ENCODE measurements around the gene ERF.
"Not testable (repeated sequence)": the region's sequence is repeated elsewhere in the genome, so short reads cannot be mapped to it uniquely, and the experiment has no call there.

GRCh38 chr19:42257842-42258241 lies 2.9 kb upstream of the ERF start:
- TF ChIP-seq CTCF (IDR thresholded peaks at IDR 0.05; ENCODE audit: poor library complexity, severe bottlenecking); RAD21 (conservative IDR thresholded peaks at IDR 0.05); EP300 (conservative IDR thresholded peaks at IDR 0.05; ENCODE audit: poor library complexity, severe bottlenecking); POLR2AphosphoS5 (IDR thresholded peaks at IDR 0.05); EZH2 (IDR thresholded peaks at IDR 0.05; ENCODE audit: borderline replicate concordance, insufficient read depth, low read length, poor library complexity, severe bottlenecking); SMC3 (conservative IDR thresholded peaks at IDR 0.05; ENCODE audit: poor library complexity); TAF1 (IDR thresholded peaks at IDR 0.05; ENCODE audit: low read depth); MXI1 (conservative IDR thresholded peaks at IDR 0.05; ENCODE audit: poor library complexity, severe bottlenecking); REST (IDR thresholded peaks at IDR 0.05; ENCODE audit: borderline replicate concordance): not testable (repeated sequence)
